Measurements from ENCODE around the gene GPR132. TPM values are rescaled to one million over a fixed set of nuclear protein-coding genes. Genes with fewer than 3 reads are reported as not detected.

The GPR132 gene
- polyA plus RNA-seq, 1 donor (not counting 4 experiments of a cell fraction or from before 2014, with no cell fraction given), result not detected

GRCh38 chr14:105077649-105077995 lies 12.4 kb upstream of the GPR132 start:
- H3K79me2 ChIP-seq (ENCODE audit: control insufficient read depth, insufficient read depth, low read length), result no peaks in the 10 kb centered on the region
- FAIRE-seq (no peak), DNase-seq (ENCODE audit: low read depth, low spot score) (no peak)
- dilution Hi-C loops (cut with MboI; ENCODE audit: extremely low pct_ligation_motif_present, low sequenced_read_pairs), result no loop called here
- no peak overlapping the region for H3K27ac ChIP-seq (ENCODE audit: control insufficient read depth, insufficient read depth, low read length)
- H4K20me1 ChIP-seq (ENCODE audit: control insufficient read depth, extremely low read depth, insufficient read depth, low read length), result no peaks in the 10 kb centered on the region
- H3K36me3 ChIP-seq (ENCODE audit: control insufficient read depth in 2 of 2, extremely low read depth in 1 of 2, insufficient read depth in 2 of 2, low read length in 2 of 2), result no peaks in the 10 kb centered on the region
- H3K9me1 ChIP-seq (ENCODE audit: control insufficient read depth, extremely low read depth, insufficient read depth, low read length), result no peaks in the 10 kb centered on the region
- no peaks in the 10 kb centered on the region for H3K9me3 ChIP-seq (ENCODE audit: control insufficient read depth, low read depth, low read length)
- H3K4me3 ChIP-seq (ENCODE audit: control insufficient read depth in 2 of 3, extremely low read depth in 1 of 3, insufficient read depth in 2 of 3, low read depth in 1 of 3, low read length in 3 of 3), result no peak overlapping the region
- H3K9ac ChIP-seq (ENCODE audit: control insufficient read depth, extremely low read depth, insufficient read depth, low read length), result no peak overlapping the region
- TF ChIP-seq, protein P1, sequence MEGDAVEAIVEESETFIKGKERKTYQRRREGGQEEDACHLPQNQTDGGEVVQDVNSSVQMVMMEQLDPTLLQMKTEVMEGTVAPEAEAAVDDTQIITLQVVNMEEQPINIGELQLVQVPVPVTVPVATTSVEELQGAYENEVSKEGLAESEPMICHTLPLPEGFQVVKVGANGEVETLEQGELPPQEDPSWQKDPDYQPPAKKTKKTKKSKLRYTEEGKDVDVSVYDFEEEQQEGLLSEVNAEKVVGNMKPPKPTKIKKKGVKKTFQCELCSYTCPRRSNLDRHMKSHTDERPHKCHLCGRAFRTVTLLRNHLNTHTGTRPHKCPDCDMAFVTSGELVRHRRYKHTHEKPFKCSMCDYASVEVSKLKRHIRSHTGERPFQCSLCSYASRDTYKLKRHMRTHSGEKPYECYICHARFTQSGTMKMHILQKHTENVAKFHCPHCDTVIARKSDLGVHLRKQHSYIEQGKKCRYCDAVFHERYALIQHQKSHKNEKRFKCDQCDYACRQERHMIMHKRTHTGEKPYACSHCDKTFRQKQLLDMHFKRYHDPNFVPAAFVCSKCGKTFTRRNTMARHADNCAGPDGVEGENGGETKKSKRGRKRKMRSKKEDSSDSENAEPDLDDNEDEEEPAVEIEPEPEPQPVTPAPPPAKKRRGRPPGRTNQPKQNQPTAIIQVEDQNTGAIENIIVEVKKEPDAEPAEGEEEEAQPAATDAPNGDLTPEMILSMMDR (optimal IDR thresholded peaks at IDR 0.05 in 1 of 3, IDR thresholded peaks at IDR 0.05 in 1 of 3, conservative IDR thresholded peaks at IDR 0.05 in 1 of 3; ENCODE audit: extremely low read depth in 1 of 3, insufficient read depth in 2 of 3, low read length in 3 of 3), result no peak
- no peak for TF ChIP-seq EZH2 (IDR thresholded peaks at IDR 0.05; ENCODE audit: low read length)
- H3K4me2 ChIP-seq (ENCODE audit: control insufficient read depth, extremely low read depth, insufficient read depth, low read depth, low read length), result no peak overlapping the region
- peaks cover 6% of the 10 kb centered on the region for H3K4me1 ChIP-seq (ENCODE audit: control insufficient read depth, extremely low read depth, insufficient read depth, low read length)
- peaks cover 58% of the 10 kb centered on the region for H3K27me3 ChIP-seq (ENCODE audit: control insufficient read depth, extremely low read depth, insufficient read depth, low read length)
- H2AFZ ChIP-seq (ENCODE audit: control insufficient read depth, low read length), result no peak overlapping the region

DNA sequence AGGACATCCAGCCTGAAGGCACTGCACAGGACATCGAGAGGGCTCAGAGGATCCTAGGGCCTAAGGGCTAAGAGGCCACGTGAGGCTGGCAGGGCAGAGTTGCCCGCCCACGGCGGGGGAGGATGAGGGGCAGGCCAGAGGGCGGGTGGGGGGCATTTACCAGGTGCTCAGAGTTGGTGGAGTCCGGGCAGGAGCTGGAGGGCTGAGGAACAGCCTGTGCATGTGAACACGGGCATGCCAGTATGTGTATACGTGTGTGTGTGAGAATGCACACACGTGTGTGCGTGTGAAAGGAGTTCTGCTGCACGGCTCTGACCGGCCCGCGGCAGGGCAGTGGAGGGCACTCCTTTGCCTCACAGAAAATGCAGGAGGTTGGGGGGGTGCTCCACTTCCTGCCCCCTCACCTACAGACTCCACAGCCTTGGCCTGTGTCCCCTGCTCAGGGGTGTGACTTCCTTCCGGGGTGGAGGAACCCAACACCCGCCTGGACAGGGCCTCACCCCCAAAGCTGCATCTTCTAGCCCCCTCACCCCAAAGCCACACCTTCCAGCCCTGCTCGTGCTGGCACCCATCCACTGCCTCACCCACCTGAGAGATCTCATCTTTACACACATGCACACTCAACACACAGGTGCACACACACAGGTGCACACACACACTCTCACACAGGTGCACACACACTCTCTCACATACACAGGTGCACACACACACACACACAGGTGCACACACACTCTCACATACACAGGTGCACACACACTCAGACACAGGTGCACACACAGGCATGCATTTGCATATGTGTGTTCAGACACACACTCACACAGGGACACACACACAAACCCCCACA lies 11.8 kb upstream of the GPR132 start:
- no peaks in the 10 kb centered on the region for H3K9me1 ChIP-seq (ENCODE audit: control insufficient read depth, extremely low read depth, insufficient read depth, low read length)
- no peak overlapping the region for H3K4me2 ChIP-seq (ENCODE audit: control insufficient read depth, extremely low read depth, insufficient read depth, low read depth, low read length)
- no peaks in the 10 kb centered on the region for H3K36me3 ChIP-seq (ENCODE audit: control insufficient read depth in 2 of 2, extremely low read depth in 1 of 2, insufficient read depth in 2 of 2, low read length in 2 of 2)
- H4K20me1 ChIP-seq (ENCODE audit: control insufficient read depth, extremely low read depth, insufficient read depth, low read length), result no peaks in the 10 kb centered on the region
- H3K27me3 ChIP-seq (ENCODE audit: control insufficient read depth, extremely low read depth, insufficient read depth, low read length), result peaks cover 59% of the 10 kb centered on the region
- H3K9me3 ChIP-seq (ENCODE audit: control insufficient read depth, low read depth, low read length), result no peaks in the 10 kb centered on the region
- H2AFZ ChIP-seq (ENCODE audit: control insufficient read depth, low read length), result no peak overlapping the region
- H3K27ac ChIP-seq (ENCODE audit: control insufficient read depth, insufficient read depth, low read length), result no peak overlapping the region
- peaks cover 6% of the 10 kb centered on the region for H3K4me1 ChIP-seq (ENCODE audit: control insufficient read depth, extremely low read depth, insufficient read depth, low read length)
- H3K4me3 ChIP-seq (ENCODE audit: control insufficient read depth in 2 of 3, extremely low read depth in 1 of 3, insufficient read depth in 2 of 3, low read depth in 1 of 3, low read length in 3 of 3), result no peak overlapping the region
- FAIRE-seq (no peak), DNase-seq (ENCODE audit: low read depth, low spot score) (no peak)
- no peaks in the 10 kb centered on the region for H3K79me2 ChIP-seq (ENCODE audit: control insufficient read depth, insufficient read depth, low read length)
- TF ChIP-seq EZH2 (IDR thresholded peaks at IDR 0.05; ENCODE audit: low read length), result no peak
- TF ChIP-seq, protein P1 (optimal IDR thresholded peaks at IDR 0.05 in 1 of 3, IDR thresholded peaks at IDR 0.05 in 1 of 3, conservative IDR thresholded peaks at IDR 0.05 in 1 of 3; ENCODE audit: extremely low read depth in 1 of 3, insufficient read depth in 2 of 3, low read length in 3 of 3), result no peak
- dilution Hi-C loops (cut with MboI; ENCODE audit: extremely low pct_ligation_motif_present, low sequenced_read_pairs), result no loop called here
- H3K9ac ChIP-seq (ENCODE audit: control insufficient read depth, extremely low read depth, insufficient read depth, low read length), result no peak overlapping the region
